Liver (tissue), 9 donors: ENCODE data around the gene SNAP25. TPM values are rescaled to one million over a fixed set of nuclear protein-coding genes. Genes with fewer than 3 reads are reported as not detected.

Experiments used
- DNase-seq: peaks from one replicate; pipeline ENCODE4 v3.0.0-alpha.2; 2017; ENCODE audit warnings: low spot score
- H3K27ac ChIP-seq, 2 donors: one replicate each; pipeline ENCODE4 v1.7.0; 2013; ENCODE audit warnings: inconsistent platforms in 2 of 2, low read length in 2 of 2, control low read depth in 1 of 2, low read depth in 1 of 2, mild to moderate bottlenecking in 1 of 2
- H3K27me3 ChIP-seq, 4 donors: one replicate each; pipeline versions ENCODE4 v1.6.1 to v1.7.0; 2013; ENCODE audit warnings: low read length in 3 of 4, inconsistent platforms in 1 of 4, mild to moderate bottlenecking in 1 of 4, moderate library complexity in 1 of 4; ENCODE audit not compliant: control insufficient read depth in 4 of 4, insufficient read depth in 4 of 4
- H3K36me3 ChIP-seq, 4 donors: one replicate each; pipeline versions ENCODE4 v1.6.1 to v1.7.0; 2013; ENCODE audit warnings: low read length in 3 of 4, mild to moderate bottlenecking in 3 of 4, low read depth in 1 of 4, moderate library complexity in 1 of 4; ENCODE audit not compliant: control insufficient read depth in 4 of 4, insufficient read depth in 3 of 4
- H3K4me1 ChIP-seq, 4 donors: one replicate each; pipeline versions ENCODE4 v1.6.1 to v1.7.0; 2013; ENCODE audit warnings: low read length in 3 of 4, mild to moderate bottlenecking in 3 of 4, moderate library complexity in 1 of 4; ENCODE audit not compliant: control insufficient read depth in 4 of 4, insufficient read depth in 4 of 4
- H3K4me3 ChIP-seq, 3 donors: one replicate each; pipeline versions ENCODE4 v1.6.1 to v1.7.0; 2013; ENCODE audit warnings: low read length in 3 of 3, control low read depth in 1 of 3, low read depth in 1 of 3, mild to moderate bottlenecking in 1 of 3
- H3K9ac ChIP-seq, 2 donors: one replicate each; pipeline ENCODE4 v1.7.0; 2013; ENCODE audit warnings: low read length in 2 of 2, mild to moderate bottlenecking in 2 of 2, moderate library complexity in 2 of 2, control low read depth in 1 of 2, low read depth in 1 of 2
- H3K9me3 ChIP-seq, 4 donors: one replicate each; pipeline versions ENCODE4 v1.6.1 to v1.7.0; 2013; ENCODE audit warnings: low read length in 3 of 4; ENCODE audit not compliant: control insufficient read depth in 4 of 4
- ATF3 ChIP-seq: IDR thresholded peaks from 2 replicates; pipeline ENCODE4 v1.6.1; 2016; ENCODE audit warnings: antibody characterized with exemption
- CTCF ChIP-seq: fragments of 150-350 bp; IDR thresholded peaks from 2 replicates; pipeline ENCODE4 v1.5.1; 2017; ENCODE audit warnings: improper control_type of control experiment, low read depth, low read length; ENCODE audit not compliant: missing input control
- FOXA1 ChIP-seq: IDR thresholded peaks from 2 replicates; pipeline ENCODE4 v1.6.1; 2016; ENCODE audit warnings: antibody characterized with exemption
- GABPA ChIP-seq, 2 donors: IDR thresholded peaks in 1 of 2; conservative IDR thresholded peaks in 1 of 2; 2 replicates each; pipeline ENCODE4 v1.6.1; 2016; ENCODE audit warnings: antibody characterized with exemption in 2 of 2, mild to moderate bottlenecking in 1 of 2, moderate library complexity in 1 of 2
- JUND ChIP-seq, 2 donors: IDR thresholded peaks; 2 replicates each; pipeline ENCODE4 v1.6.1; 2016; ENCODE audit warnings: antibody characterized with exemption in 2 of 2
- MAX ChIP-seq: IDR thresholded peaks from 2 replicates; pipeline ENCODE4 v1.6.1; 2016; ENCODE audit warnings: antibody characterized with exemption
- NR2F2 ChIP-seq: IDR thresholded peaks from 2 replicates; pipeline ENCODE4 v1.6.1; 2016; ENCODE audit warnings: antibody characterized with exemption
- RAD21 ChIP-seq, 2 donors: IDR thresholded peaks; 2 replicates each; pipeline ENCODE4 v1.6.1; 2016; ENCODE audit warnings: antibody characterized with exemption in 2 of 2, mild to moderate bottlenecking in 2 of 2
- REST ChIP-seq: IDR thresholded peaks from 2 replicates; pipeline ENCODE4 v1.6.1; 2016; ENCODE audit warnings: antibody characterized with exemption, mild to moderate bottlenecking
- RXRA ChIP-seq, 2 donors: IDR thresholded peaks; 2 replicates each; pipeline ENCODE4 v1.6.1; 2017 to 2018; ENCODE audit warnings: antibody characterized with exemption in 2 of 2, mild to moderate bottlenecking in 1 of 2
- TAF1 ChIP-seq: conservative IDR thresholded peaks from 2 replicates; pipeline ENCODE4 v1.6.1; 2016; ENCODE audit warnings: antibody characterized with exemption, mild to moderate bottlenecking
- YY1 ChIP-seq: IDR thresholded peaks from 2 replicates; pipeline ENCODE4 v1.6.1; 2016; ENCODE audit warnings: antibody characterized with exemption, mild to moderate bottlenecking
- WGBS: extraction: QIAGEN DNeasy Blood & Tissue Kit; methylation state at CpG from one replicate; pipeline ENCODE4 v1.1.7; 2013; 5-methylcytosine and 5-hydroxymethylcytosine counted together
- polyA plus RNA-seq, 2 donors: library from polyadenylated mRNA; stranded (reverse) in 1 of 2; unstranded in 1 of 2; fragments of 200-250 nt in 1 of 2; fragments of >200 nt in 1 of 2; fragmentation: Nextera tagmentation in 1 of 2; extraction: Ambion mirVana in 1 of 2; gene quantifications; one replicate each; pipeline versions ENCODE4 v1.2.1 to v1.2.3, GENCODE V29; 2013 to 2015
- total RNA-seq, 2 donors: library from RNA; depleted of rRNA; stranded (reverse); fragments of >200 nt; gene quantifications; one replicate each; pipeline ENCODE4 v1.2.3, GENCODE V29; 2014
- donor health status: healthy.
- donor health status: healthy.
- donor health status: healthy.
- donor health status: healthy.
- donor health status: healthy.

SNAP25 gene
- total and polyA plus RNA-seq, 4 donors, result 0.32 to 2.7 (median 0.56) TPM

- no peaks in the 10 kb centered on the region for H3K36me3 ChIP-seq
- no peak overlapping the region for H3K4me3 ChIP-seq
- TF ChIP-seq GABPA (IDR thresholded peaks at IDR 0.05 in 1 of 2, conservative IDR thresholded peaks at IDR 0.05 in 1 of 2) (no peak), RAD21 (IDR thresholded peaks at IDR 0.05) (no peak), REST (no peak), RXRA (IDR thresholded peaks at IDR 0.05) (no peak), CTCF (no peak), NR2F2 (no peak), FOXA1 (no peak)
- 51% methylated on average over 2 of the region's 2 CpGs for WGBS
- H3K9ac ChIP-seq, result no peak overlapping the region
- no peaks in the 10 kb centered on the region for H3K4me1 ChIP-seq
- H3K27me3 ChIP-seq, result no peaks in the 10 kb centered on the region
- DNase-seq, result no peak
- no peaks in the 10 kb centered on the region for H3K9me3 ChIP-seq
- no peak overlapping the region for H3K27ac ChIP-seq
Measured at GRCh38 chr20:10308652-10309051, 90.0 kb downstream of the SNAP25 start.

GRCh38 chr20:10309326-10309725, 90.7 kb downstream of the SNAP25 start:
- H3K9me3 ChIP-seq, result no peaks in the 10 kb centered on the region
- no peak overlapping the region for H3K27ac ChIP-seq
- H3K36me3 ChIP-seq, result no peaks in the 10 kb centered on the region
- H3K9ac ChIP-seq, result no peak overlapping the region
- no peak for TF ChIP-seq FOXA1
- no peak for TF ChIP-seq ATF3
- TF ChIP-seq RXRA (IDR thresholded peaks at IDR 0.05), result no peak
- DNase-seq, result no peak
- H3K4me1 ChIP-seq, result no peaks in the 10 kb centered on the region
- no peak overlapping the region for H3K4me3 ChIP-seq
- 93% methylated on average over 2 of the region's 2 CpGs for WGBS
- no peaks in the 10 kb centered on the region for H3K27me3 ChIP-seq

GRCh38 chr20:10312111-10312510, 93.5 kb downstream of the SNAP25 start:
- H3K9me3 ChIP-seq, result no peaks in the 10 kb centered on the region
- 73% methylated on average over 1 of the region's 1 CpG for WGBS
- no peak for TF ChIP-seq YY1
- TF ChIP-seq JUND (IDR thresholded peaks at IDR 0.05), result no peak
- no peak for TF ChIP-seq GABPA (IDR thresholded peaks at IDR 0.05 in 1 of 2, conservative IDR thresholded peaks at IDR 0.05 in 1 of 2)
- no peak for TF ChIP-seq MAX
- TF ChIP-seq TAF1, result no peak
- TF ChIP-seq REST, result no peak
- no peaks in the 10 kb centered on the region for H3K36me3 ChIP-seq
- no peak for DNase-seq
- H3K4me3 ChIP-seq, result no peak overlapping the region
- no peaks in the 10 kb centered on the region for H3K27me3 ChIP-seq
- H3K27ac ChIP-seq, result no peak overlapping the region
- H3K4me1 ChIP-seq, result no peaks in the 10 kb centered on the region
- no peak overlapping the region for H3K9ac ChIP-seq
